ENCODE data around the gene ADGRG2. TPM values are rescaled to one million over a fixed set of nuclear protein-coding genes. Genes with fewer than 3 reads are reported as not detected.

ADGRG2 gene
- total and polyA plus RNA-seq, 2 donors (not counting 1 experiment from before 2014, with no cell fraction given) = under 0.01 to 0.05 TPM

GRCh38 chrX:18970465-18970864, 151.8 kb downstream of the ADGRG2 start:
- H3K27ac ChIP-seq (ENCODE audit: insufficient read depth, low read length) = no peak overlapping the region
- H3K9ac ChIP-seq (ENCODE audit: insufficient read depth, low read length) = no peak overlapping the region
- TF ChIP-seq EZH2 (IDR thresholded peaks at IDR 0.05; ENCODE audit: low read length, missing control alignments) = no peak
- TF ChIP-seq, protein P1, sequence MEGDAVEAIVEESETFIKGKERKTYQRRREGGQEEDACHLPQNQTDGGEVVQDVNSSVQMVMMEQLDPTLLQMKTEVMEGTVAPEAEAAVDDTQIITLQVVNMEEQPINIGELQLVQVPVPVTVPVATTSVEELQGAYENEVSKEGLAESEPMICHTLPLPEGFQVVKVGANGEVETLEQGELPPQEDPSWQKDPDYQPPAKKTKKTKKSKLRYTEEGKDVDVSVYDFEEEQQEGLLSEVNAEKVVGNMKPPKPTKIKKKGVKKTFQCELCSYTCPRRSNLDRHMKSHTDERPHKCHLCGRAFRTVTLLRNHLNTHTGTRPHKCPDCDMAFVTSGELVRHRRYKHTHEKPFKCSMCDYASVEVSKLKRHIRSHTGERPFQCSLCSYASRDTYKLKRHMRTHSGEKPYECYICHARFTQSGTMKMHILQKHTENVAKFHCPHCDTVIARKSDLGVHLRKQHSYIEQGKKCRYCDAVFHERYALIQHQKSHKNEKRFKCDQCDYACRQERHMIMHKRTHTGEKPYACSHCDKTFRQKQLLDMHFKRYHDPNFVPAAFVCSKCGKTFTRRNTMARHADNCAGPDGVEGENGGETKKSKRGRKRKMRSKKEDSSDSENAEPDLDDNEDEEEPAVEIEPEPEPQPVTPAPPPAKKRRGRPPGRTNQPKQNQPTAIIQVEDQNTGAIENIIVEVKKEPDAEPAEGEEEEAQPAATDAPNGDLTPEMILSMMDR (conservative IDR thresholded peaks at IDR 0.05 in 1 of 2, IDR thresholded peaks at IDR 0.05 in 1 of 2; ENCODE audit: low read depth in 1 of 2, low read length in 2 of 2) = no peak
- no peak overlapping the region for H2AFZ ChIP-seq (ENCODE audit: low read length)
- H3K9me3 ChIP-seq (ENCODE audit: control insufficient read depth, insufficient read depth, low read depth, low read length) = no peaks in the 10 kb centered on the region
- no peak for DNase-seq (ENCODE audit: low read depth in 2 of 2)
- no peaks in the 10 kb centered on the region for H4K20me1 ChIP-seq (ENCODE audit: control insufficient read depth, extremely low read depth, insufficient read depth, low read length)
- no peak overlapping the region for H3K4me3 ChIP-seq (replicated peaks in 1 of 4; ENCODE audit: control extremely low read depth in 1 of 4, insufficient read depth in 1 of 4, low read depth in 3 of 4, low read length in 4 of 4)
- H3K4me2 ChIP-seq (ENCODE audit: extremely low read depth, insufficient read depth, low read length) = no peak overlapping the region
- H3K4me1 ChIP-seq (ENCODE audit: control insufficient read depth, extremely low read depth, insufficient read depth, low read length) = no peaks in the 10 kb centered on the region
- no peaks in the 10 kb centered on the region for H3K27me3 ChIP-seq (ENCODE audit: control insufficient read depth, insufficient read depth, low read length)
- no peaks in the 10 kb centered on the region for H3K79me2 ChIP-seq (ENCODE audit: control insufficient read depth, insufficient read depth, low read length)
- no peaks in the 10 kb centered on the region for H3K36me3 ChIP-seq (ENCODE audit: control insufficient read depth, insufficient read depth, low read length)

DNA sequence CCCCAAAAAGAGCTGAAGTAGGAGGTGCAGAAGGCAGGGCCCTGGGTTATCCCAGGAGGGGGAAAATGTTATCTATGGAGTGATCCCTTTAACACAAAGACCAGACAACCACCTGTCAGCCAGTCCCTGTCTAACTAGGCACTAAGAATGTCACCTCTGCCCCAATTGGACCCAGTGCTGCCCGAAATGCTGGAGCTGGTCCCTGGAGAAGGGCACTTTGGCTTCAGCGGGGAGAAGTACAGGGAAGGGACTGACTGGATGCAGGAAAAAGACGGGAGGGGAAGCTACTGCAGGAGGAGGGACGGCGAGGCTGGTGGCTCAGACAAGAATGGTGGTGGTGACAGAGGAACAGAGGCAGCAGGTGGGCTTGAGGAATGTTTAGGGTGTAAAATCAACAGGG, 155.6 kb downstream of the ADGRG2 start:
- Histone ChIP-seq H3K79me2 (ENCODE audit: control insufficient read depth, insufficient read depth, low read length) (no peaks in the 10 kb centered on the region), H3K36me3 (ENCODE audit: control insufficient read depth, insufficient read depth, low read length) (no peaks in the 10 kb centered on the region), H3K27ac (ENCODE audit: insufficient read depth, low read length) (no peak overlapping the region), H3K27me3 (ENCODE audit: control insufficient read depth, insufficient read depth, low read length) (no peaks in the 10 kb centered on the region), H3K9ac (ENCODE audit: insufficient read depth, low read length) (no peak overlapping the region), H3K4me1 (ENCODE audit: control insufficient read depth, extremely low read depth, insufficient read depth, low read length) (no peaks in the 10 kb centered on the region), H3K4me2 (ENCODE audit: extremely low read depth, insufficient read depth, low read length) (no peak overlapping the region), H3K4me3 (replicated peaks in 1 of 4; ENCODE audit: control extremely low read depth in 1 of 4, insufficient read depth in 1 of 4, low read depth in 3 of 4, low read length in 4 of 4) (no peak overlapping the region), H2AFZ (ENCODE audit: low read length) (no peak overlapping the region), H4K20me1 (ENCODE audit: control insufficient read depth, extremely low read depth, insufficient read depth, low read length) (no peaks in the 10 kb centered on the region), H3K9me3 (ENCODE audit: control insufficient read depth, insufficient read depth, low read depth, low read length) (no peaks in the 10 kb centered on the region)
- DNase-seq (ENCODE audit: low read depth in 2 of 2) = no peak
- TF ChIP-seq, protein P1 (conservative IDR thresholded peaks at IDR 0.05 in 1 of 2, IDR thresholded peaks at IDR 0.05 in 1 of 2; ENCODE audit: low read depth in 1 of 2, low read length in 2 of 2) = no peak
- TF ChIP-seq EZH2 (IDR thresholded peaks at IDR 0.05; ENCODE audit: low read length, missing control alignments) = no peak

- peak in 1 of 2 donors; percentile 2 for DNase-seq (ENCODE audit: low read depth in 2 of 2)
Observed at GRCh38 chrX:18964901-18965300, 157.4 kb downstream of the ADGRG2 start.

More at GRCh38 chrX:18964901-18965300, 157.4 kb downstream of the ADGRG2 start:
- no peaks in the 10 kb centered on the region for H3K4me1 ChIP-seq (ENCODE audit: control insufficient read depth, extremely low read depth, insufficient read depth, low read length)
- no peak overlapping the region for H3K9ac ChIP-seq (ENCODE audit: insufficient read depth, low read length)
- H3K79me2 ChIP-seq (ENCODE audit: control insufficient read depth, insufficient read depth, low read length) = no peaks in the 10 kb centered on the region
- TF ChIP-seq, protein P1 (conservative IDR thresholded peaks at IDR 0.05 in 1 of 2, IDR thresholded peaks at IDR 0.05 in 1 of 2; ENCODE audit: low read depth in 1 of 2, low read length in 2 of 2) = no peak
- no peak for TF ChIP-seq EZH2 (IDR thresholded peaks at IDR 0.05; ENCODE audit: low read length, missing control alignments)
- no peak overlapping the region for H3K4me2 ChIP-seq (ENCODE audit: extremely low read depth, insufficient read depth, low read length)
- no peak overlapping the region for H3K4me3 ChIP-seq (replicated peaks in 1 of 4; ENCODE audit: control extremely low read depth in 1 of 4, insufficient read depth in 1 of 4, low read depth in 3 of 4, low read length in 4 of 4)
- H3K9me3 ChIP-seq (ENCODE audit: control insufficient read depth, insufficient read depth, low read depth, low read length) = no peaks in the 10 kb centered on the region
- no peaks in the 10 kb centered on the region for H4K20me1 ChIP-seq (ENCODE audit: control insufficient read depth, extremely low read depth, insufficient read depth, low read length)
- H3K36me3 ChIP-seq (ENCODE audit: control insufficient read depth, insufficient read depth, low read length) = no peaks in the 10 kb centered on the region
- H2AFZ ChIP-seq (ENCODE audit: low read length) = no peak overlapping the region
- H3K27me3 ChIP-seq (ENCODE audit: control insufficient read depth, insufficient read depth, low read length) = no peaks in the 10 kb centered on the region
- H3K27ac ChIP-seq (ENCODE audit: insufficient read depth, low read length) = no peak overlapping the region

Measured in fibroblast of lung (primary cell).